Endothelial cell of umbilical vein (primary cell): ENCODE data around the gene KCNK16. TPM values are rescaled to one million over a fixed set of nuclear protein-coding genes. Genes with fewer than 3 reads are reported as not detected.

Source experiments
- BruUV-seq: library from RNA; stranded (reverse); fragments of 400-500 nt; replicated peaks from 2 replicates; lab custom pipeline; 2021; lab: Mats Ljungman, UMichigan
- CTCF ChIA-PET: fragments of 300-600, 350-600 bp; sonication (Branson Sonifier 250); formaldehyde crosslinking; loops from one replicate; lab custom pipeline; 2021; ENCODE audit warnings: antibody characterized with exemption, inconsistent platforms; lab: Charles Lee
- POLR2A ChIA-PET: fragments of 300-600, 350-600 bp; sonication (Branson Sonifier 250); formaldehyde crosslinking; loops from one replicate; lab custom pipeline; 2021; ENCODE audit warnings: antibody characterized with exemption, inconsistent platforms; lab: Charles Lee
- DNase-seq: peaks from one replicate; pipeline ENCODE4 v3.0.0-alpha.2; 2011; ENCODE audit warnings: low read depth, low spot score
- FAIRE-seq: peaks from 2 replicates; lab custom pipeline; 2011; peaks lifted over from hg19 to GRCh38; lab: Jason Lieb, UNC
- H2AFZ ChIP-seq: 2 replicates; pipeline ENCODE4 v1.6.0; 2012; ENCODE audit warnings: low read depth, low read length, control low read depth, inconsistent platforms
- H3K27ac ChIP-seq: 2 replicates; pipeline ENCODE4 v1.5.1; 2011; ENCODE audit warnings: low read depth, mild to moderate bottlenecking, control low read depth, low read length, moderate library complexity; ENCODE audit not compliant: insufficient read depth
- H3K27me3 ChIP-seq, 2 experiments: 2 replicates each; pipeline versions ENCODE4 v1.6.0 to v1.6.1; 2011; ENCODE audit warnings: low read length in 2 of 2, mixed read lengths in 1 of 2; ENCODE audit not compliant: control insufficient read depth in 2 of 2, insufficient read depth in 2 of 2
- H3K36me3 ChIP-seq, 2 experiments: 2 replicates in 1 of 2; 3 replicates in 1 of 2; pipeline ENCODE4 v1.5.1; 2011; ENCODE audit warnings: low read length in 2 of 2, mild to moderate bottlenecking in 1 of 2, moderate library complexity in 1 of 2; ENCODE audit not compliant: control insufficient read depth in 2 of 2, insufficient read depth in 2 of 2; ENCODE audit errors: extremely low read depth in 1 of 2
- H3K4me1 ChIP-seq: 3 replicates; pipeline ENCODE4 v1.5.1; 2011; ENCODE audit warnings: mild to moderate bottlenecking, low read length; ENCODE audit not compliant: control insufficient read depth, insufficient read depth; ENCODE audit errors: extremely low read depth
- H3K4me2 ChIP-seq: 2 replicates; pipeline ENCODE4 v1.6.1; 2011; ENCODE audit warnings: low read length, control low read depth, mixed read lengths; ENCODE audit not compliant: insufficient read depth
- H3K4me3 ChIP-seq, 3 experiments: fragments of 200-600 bp in 1 of 3; sonication (generic), shearing (Covaris generic) in 1 of 3; replicated peaks in 1 of 3; 2 replicates each; pipeline ENCODE4 v1.5.1; 2011 to 2016; ENCODE audit warnings: control low read depth in 3 of 3, low read length in 3 of 3, mild to moderate bottlenecking in 2 of 3, inconsistent platforms in 1 of 3, low read depth in 1 of 3, moderate library complexity in 1 of 3; ENCODE audit not compliant: insufficient read depth in 1 of 3
- H3K79me2 ChIP-seq: 2 replicates; pipeline ENCODE4 v1.6.0; 2012; ENCODE audit warnings: low read length, inconsistent platforms; ENCODE audit not compliant: control insufficient read depth, insufficient read depth
- H3K9ac ChIP-seq: replicated peaks from 2 replicates; pipeline ENCODE3; 2011; ENCODE audit warnings: low read length, control low read depth; ENCODE audit not compliant: insufficient read depth; ENCODE audit errors: extremely low read depth
- H3K9me1 ChIP-seq: replicated peaks from 3 replicates; pipeline ENCODE4 v1.6.0; 2011; ENCODE audit warnings: mild to moderate bottlenecking, low read length; ENCODE audit not compliant: control insufficient read depth, insufficient read depth; ENCODE audit errors: extremely low read depth
- H3K9me3 ChIP-seq: replicated peaks from 2 replicates; pipeline ENCODE4 v1.5.1; 2012; ENCODE audit warnings: low read length, inconsistent platforms; ENCODE audit not compliant: control insufficient read depth, insufficient read depth
- H4K20me1 ChIP-seq: replicated peaks from 2 replicates; pipeline ENCODE3; 2011; ENCODE audit warnings: mild to moderate bottlenecking, low read length; ENCODE audit not compliant: control insufficient read depth, insufficient read depth; ENCODE audit errors: extremely low read depth
- CTCF ChIP-seq, 2 donors: IDR thresholded peaks; 1 replicate in 1 of 2; 2 replicates in 1 of 2; pipeline ENCODE4 v1.5.1; 2011; ENCODE audit warnings: low read length in 2 of 2, mild to moderate bottlenecking in 2 of 2, moderate library complexity in 2 of 2, control low read depth in 1 of 2, inconsistent platforms in 1 of 2, low read depth in 1 of 2; ENCODE audit not compliant: insufficient read depth in 1 of 2; ENCODE audit errors: extremely low read depth in 1 of 2
- EZH2 ChIP-seq: IDR thresholded peaks from 2 replicates; pipeline ENCODE4 v1.6.1; 2012; ENCODE audit warnings: borderline replicate concordance, low read depth, mild to moderate bottlenecking, moderate library complexity, low read length, inconsistent platforms; ENCODE audit not compliant: severe bottlenecking
- FOS ChIP-seq: IDR thresholded peaks from 2 replicates; pipeline ENCODE4 v1.6.1; 2011; ENCODE audit warnings: mild to moderate bottlenecking, low read length, moderate library complexity, borderline replicate concordance; ENCODE audit not compliant: insufficient read depth
- GATA2 ChIP-seq: IDR thresholded peaks from 2 replicates; pipeline ENCODE4 v1.7.0; 2011; ENCODE audit warnings: low read depth, mild to moderate bottlenecking, moderate library complexity, mixed read lengths, low read length; ENCODE audit not compliant: insufficient read length, insufficient read depth
- JUN ChIP-seq: IDR thresholded peaks from 2 replicates; pipeline ENCODE4 v1.6.1; 2011; ENCODE audit warnings: borderline replicate concordance, low read depth; ENCODE audit not compliant: insufficient read length, insufficient read depth
- MAX ChIP-seq: IDR thresholded peaks from 2 replicates; pipeline ENCODE4 v1.6.1; 2011; ENCODE audit not compliant: insufficient read depth, insufficient read length
- MYC ChIP-seq: IDR thresholded peaks from one replicate; pipeline ENCODE4 v1.6.1; 2011; ENCODE audit warnings: mild to moderate bottlenecking, low read depth, low read length
- POLR2A ChIP-seq: IDR thresholded peaks from 2 replicates; pipeline ENCODE4 v1.6.1; 2012; ENCODE audit warnings: low read depth, mild to moderate bottlenecking, control low read depth, low read length
- POLR2AphosphoS5 ChIP-seq: IDR thresholded peaks from 2 replicates; pipeline ENCODE4 v1.6.1; 2012; ENCODE audit warnings: low read depth, mild to moderate bottlenecking, control low read depth, low read length, moderate library complexity; ENCODE audit not compliant: insufficient read depth
- dilution Hi-C: fragments of 300-500 bp; cut with MboI; formaldehyde crosslinking; loops from one replicate; pipeline ENCODE4 v1.15.0; 2019; ENCODE audit warnings: low sequenced_read_pairs; ENCODE audit not compliant: extremely low pct_ligation_motif_present
- intact Hi-C: fragments of 100-400 bp; cut with micrococcal nuclease; formaldehyde crosslinking; loops from one replicate; pipeline ENCODE4 v1.10.0; 2022
- polyA plus RNA-seq, 4 experiments: library from polyadenylated mRNA; depleted of rRNA in 3 of 4; stranded (reverse) in 3 of 4; unstranded in 1 of 4; fragments of >200 nt; gene quantifications; 2 replicates each; pipeline versions ENCODE4 v1.2.1 to v1.2.3, GENCODE V29; 2011 to 2012; ENCODE audit warnings: missing spikeins in 1 of 4
- total RNA-seq: library from RNA; stranded (reverse); gene quantifications from 2 replicates; pipeline ENCODE4 v1.2.3, GENCODE V29; 2021

KCNK16 gene
- total and polyA plus RNA-seq, 2 donors (not counting 3 experiments of a cell fraction or from before 2014, with no cell fraction given) = not detected

- no peaks in the 10 kb centered on the region for H3K4me1 ChIP-seq
- H3K9me3 ChIP-seq = no peaks in the 10 kb centered on the region
- ChIA-PET POLR2A (no interaction called here), CTCF (no interaction called here)
- no peaks in the 10 kb centered on the region for H3K36me3 ChIP-seq
- no peaks in the 10 kb centered on the region for H3K27me3 ChIP-seq
- intact Hi-C loops = no loop called here
- no peak overlapping the region for H3K4me3 ChIP-seq
- no peak overlapping the region for H3K4me2 ChIP-seq
- no peaks in the 10 kb centered on the region for H3K9me1 ChIP-seq
- no peaks in the 10 kb centered on the region for H4K20me1 ChIP-seq
- TF ChIP-seq MYC (no peak), JUN (no peak), POLR2AphosphoS5 (no peak), POLR2A (no peak), CTCF (IDR thresholded peaks at IDR 0.05; ENCODE audit: extremely low read depth in 1 of 2, insufficient read depth in 1 of 2, low read depth in 1 of 2, low read length in 2 of 2) (no peak), MAX (no peak), FOS (no peak), EZH2 (no peak), GATA2 (no peak)
- H3K79me2 ChIP-seq = no peaks in the 10 kb centered on the region
- no peak overlapping the region for H3K9ac ChIP-seq
- FAIRE-seq = no peak
- DNase-seq = no peak
- no TSS peak for BruUV-seq
- no peak overlapping the region for H3K27ac ChIP-seq
- no peak overlapping the region for H2AFZ ChIP-seq
- dilution Hi-C loops = no loop called here
These were observed 47.6 kb downstream of the KCNK16 start for GRCh38 chr6:39274903-39275302.
